Choroid plexus epithelial cell (primary cell): ENCODE measurements around the gene CCDC97.
"Not testable (repeated sequence)": the region's sequence is repeated elsewhere in the genome, so short reads cannot be mapped to it uniquely, and the experiment has no call there.

ENCODE experiments used
- DNase-seq: peaks from one replicate; pipeline ENCODE4 v3.0.0-alpha.2; 2010; ENCODE audit warnings: low read depth
- H3K4me3 ChIP-seq: 2 replicates; pipeline ENCODE4 v1.5.1; 2011; ENCODE audit warnings: low read depth, mild to moderate bottlenecking, control low read depth, low read length, moderate library complexity
- CTCF ChIP-seq: conservative IDR thresholded peaks from 2 replicates; pipeline ENCODE4 v1.5.1; 2011; ENCODE audit warnings: low read depth, mild to moderate bottlenecking, control low read depth, inconsistent platforms, low read length, moderate library complexity

CCDC97 gene

GRCh38 chr19:41288673-41289530 lies 21.1 kb upstream of the CCDC97 start:
- no peak for TF ChIP-seq CTCF
- no peak for DNase-seq
- H3K4me3 ChIP-seq: no peak overlapping the region

DNA sequence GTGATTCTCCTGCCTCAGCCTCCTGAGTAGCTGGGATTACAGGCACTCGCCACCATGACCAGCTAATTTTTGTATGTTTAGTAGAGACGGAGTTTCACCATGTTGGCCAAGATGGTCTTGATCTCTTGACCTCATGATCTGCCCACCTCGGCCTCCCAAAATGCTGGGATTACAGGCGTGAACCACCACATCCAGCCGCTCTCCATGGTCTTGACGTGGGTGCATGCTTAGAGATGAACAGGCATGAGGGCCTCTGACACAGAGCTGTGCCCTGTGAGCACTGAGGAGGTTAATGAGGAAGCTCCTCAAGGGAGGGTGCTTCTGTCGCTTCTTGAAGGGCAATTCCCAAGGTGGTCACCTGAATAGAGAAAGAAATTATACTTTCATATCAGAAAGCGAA lies 20.2 kb upstream of the CCDC97 start:
- not testable (repeated sequence) for DNase-seq, H3K4me3 ChIP-seq

- DNase-seq: no peak
- no peak overlapping the region for H3K4me3 ChIP-seq
- TF ChIP-seq CTCF: no peak
Observed at GRCh38 chr19:41294393-41294792, 15.6 kb upstream of the CCDC97 start.

- no peak for TF ChIP-seq CTCF
- H3K4me3 ChIP-seq: no peak overlapping the region
- no peak for DNase-seq
Observed at GRCh38 chr19:41295499-41295898, 14.5 kb upstream of the CCDC97 start.

GRCh38 chr19:41296433-41296871 lies 13.5 kb upstream of the CCDC97 start:
- TF ChIP-seq CTCF: no peak
- no peak overlapping the region for H3K4me3 ChIP-seq
- DNase-seq: no peak

DNA sequence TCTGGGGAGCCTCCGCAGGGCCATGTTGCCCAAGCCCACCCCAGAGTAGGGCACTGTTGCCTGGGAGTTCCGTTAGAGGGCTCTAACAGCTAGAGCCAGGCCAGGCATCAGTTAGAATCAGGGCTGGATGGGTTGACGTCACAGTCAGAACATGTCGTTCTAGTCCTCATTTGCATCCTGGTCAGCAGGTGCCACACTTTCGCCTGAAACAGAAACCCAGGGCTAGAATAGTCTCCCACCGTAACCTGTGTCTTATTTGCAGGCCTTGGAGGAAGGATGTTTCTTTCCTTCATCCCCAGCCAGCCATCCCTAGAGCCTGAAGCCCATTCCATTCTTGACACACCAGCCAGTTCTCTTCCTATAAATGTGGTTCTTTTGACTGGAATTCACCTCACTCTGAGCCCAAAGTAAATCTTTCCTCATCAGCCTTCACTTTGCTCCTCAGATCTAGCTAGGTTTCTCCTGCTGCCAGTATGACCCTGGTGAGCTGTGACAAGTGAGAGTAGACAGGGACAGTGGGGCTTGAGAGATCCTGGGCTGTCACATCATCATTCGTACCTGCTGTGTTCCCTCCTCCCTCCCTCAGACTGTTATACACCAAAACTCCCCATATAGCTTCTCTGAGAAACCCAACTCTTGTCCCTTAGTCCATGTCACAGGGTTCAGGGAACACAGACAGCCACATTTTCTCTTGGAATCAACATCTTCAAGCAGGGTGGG lies 12.2 kb upstream of the CCDC97 start:
- no peak for TF ChIP-seq CTCF
- no peak overlapping the region for H3K4me3 ChIP-seq
- DNase-seq: no peak

DNA sequence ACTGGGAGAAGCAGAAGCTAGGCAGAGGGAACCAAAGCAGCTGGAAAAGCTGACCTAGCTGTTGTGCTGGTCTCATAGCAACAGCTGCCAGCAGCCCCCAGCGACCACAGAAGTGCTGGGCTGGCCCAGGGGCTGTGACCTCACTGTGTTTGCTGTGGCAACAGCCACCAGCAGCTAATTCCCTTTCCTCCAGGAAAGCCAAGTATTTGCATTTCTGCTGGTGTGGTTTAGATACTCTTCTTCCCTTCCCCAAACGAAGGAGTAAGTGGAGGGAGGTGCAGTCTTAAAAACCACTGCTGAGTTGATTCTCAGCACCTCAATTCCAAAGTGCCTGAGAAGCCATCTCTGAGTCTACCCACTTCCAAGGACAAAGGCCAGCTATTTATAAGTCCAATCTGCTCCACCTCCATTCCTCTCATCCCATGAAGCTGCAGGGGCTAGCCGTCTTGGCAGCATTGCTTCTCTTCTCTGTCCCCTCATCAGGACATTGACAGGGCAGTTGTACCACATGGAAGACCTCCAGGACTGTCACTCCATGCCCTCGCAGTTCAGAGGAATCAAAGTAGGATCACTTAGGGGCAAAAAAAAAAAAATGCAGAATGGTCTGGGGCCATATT lies 11.5 kb upstream of the CCDC97 start:
- DNase-seq: peak; percentile 91
- TF ChIP-seq CTCF: no peak

More for the DNA sequence above, 11.5 kb upstream of the CCDC97 start:
- no peak overlapping the region for H3K4me3 ChIP-seq
